ENCODE measurements around the gene IL6ST. TPM values are rescaled to one million over a fixed set of nuclear protein-coding genes. Genes with fewer than 3 reads are reported as not detected.

Gene IL6ST
- total and polyA plus RNA-seq, 4 donors, result 51.3 to 438 (median 109) TPM

GRCh38 chr5:55993731-55994494 lies 850 bp downstream of the IL6ST start:
- WGBS, result under 1% methylated on average over 14 of the region's 14 CpGs
- DNase-seq (ENCODE audit: low spot score), result no peak
- Histone ChIP-seq H3K4me3 (ENCODE audit: low read depth in 1 of 3, low read length in 3 of 3) (peak overlapping the region; percentile 75 to 91 (median 76)), H3K4me1 (ENCODE audit: control insufficient read depth in 4 of 4, insufficient read depth in 4 of 4, low read length in 3 of 4) (peaks cover 4 to 41% (median 11%) of the 10 kb centered on the region in 4 donors), H3K27ac (ENCODE audit: low read depth in 1 of 2, low read length in 2 of 2) (peak overlapping the region; percentile 98 to 99), H3K9ac (ENCODE audit: low read depth in 1 of 2, low read length in 2 of 2) (peak overlapping the region; percentile 72 to 99), H3K9me3 (ENCODE audit: control insufficient read depth in 4 of 4, low read length in 3 of 4) (no peaks in the 10 kb centered on the region), H3K27me3 (ENCODE audit: control insufficient read depth in 4 of 4, insufficient read depth in 4 of 4, low read length in 3 of 4) (no peaks in the 10 kb centered on the region), H3K36me3 (ENCODE audit: control insufficient read depth in 4 of 4, insufficient read depth in 3 of 4, low read depth in 1 of 4, low read length in 3 of 4) (peaks cover 0 to 2% (median 0%) of the 10 kb centered on the region in 4 donors)
- no peak for TF ChIP-seq ZBTB33 (IDR thresholded peaks at IDR 0.05)
- peak; percentile 11 for TF ChIP-seq FOXA2 (IDR thresholded peaks at IDR 0.05)
- no peak for TF ChIP-seq RXRA (IDR thresholded peaks at IDR 0.05)
- TF ChIP-seq TAF1 (conservative IDR thresholded peaks at IDR 0.05), result no peak
- no peak for TF ChIP-seq EGR1 (IDR thresholded peaks at IDR 0.05; ENCODE audit: low read depth in 2 of 2)
- TF ChIP-seq HNF4A (conservative IDR thresholded peaks at IDR 0.05), result peak in 1 of 2 donors; percentile 11
- no peak for TF ChIP-seq GABPA (IDR thresholded peaks at IDR 0.05 in 1 of 2, conservative IDR thresholded peaks at IDR 0.05 in 1 of 2)
- TF ChIP-seq MAX (IDR thresholded peaks at IDR 0.05), result no peak
- TF ChIP-seq YY1 (IDR thresholded peaks at IDR 0.05), result no peak
- TF ChIP-seq NR2F2 (IDR thresholded peaks at IDR 0.05), result no peak
- peak in 1 of 2 donors; percentile 40 for TF ChIP-seq JUND (IDR thresholded peaks at IDR 0.05)
- TF ChIP-seq SP1 (IDR thresholded peaks at IDR 0.05), result no peak
- TF ChIP-seq REST (IDR thresholded peaks at IDR 0.05), result no peak
- TF ChIP-seq ATF3 (IDR thresholded peaks at IDR 0.05), result no peak
- TF ChIP-seq HNF4G (IDR thresholded peaks at IDR 0.05), result no peak
- TF ChIP-seq, protein P1, sequence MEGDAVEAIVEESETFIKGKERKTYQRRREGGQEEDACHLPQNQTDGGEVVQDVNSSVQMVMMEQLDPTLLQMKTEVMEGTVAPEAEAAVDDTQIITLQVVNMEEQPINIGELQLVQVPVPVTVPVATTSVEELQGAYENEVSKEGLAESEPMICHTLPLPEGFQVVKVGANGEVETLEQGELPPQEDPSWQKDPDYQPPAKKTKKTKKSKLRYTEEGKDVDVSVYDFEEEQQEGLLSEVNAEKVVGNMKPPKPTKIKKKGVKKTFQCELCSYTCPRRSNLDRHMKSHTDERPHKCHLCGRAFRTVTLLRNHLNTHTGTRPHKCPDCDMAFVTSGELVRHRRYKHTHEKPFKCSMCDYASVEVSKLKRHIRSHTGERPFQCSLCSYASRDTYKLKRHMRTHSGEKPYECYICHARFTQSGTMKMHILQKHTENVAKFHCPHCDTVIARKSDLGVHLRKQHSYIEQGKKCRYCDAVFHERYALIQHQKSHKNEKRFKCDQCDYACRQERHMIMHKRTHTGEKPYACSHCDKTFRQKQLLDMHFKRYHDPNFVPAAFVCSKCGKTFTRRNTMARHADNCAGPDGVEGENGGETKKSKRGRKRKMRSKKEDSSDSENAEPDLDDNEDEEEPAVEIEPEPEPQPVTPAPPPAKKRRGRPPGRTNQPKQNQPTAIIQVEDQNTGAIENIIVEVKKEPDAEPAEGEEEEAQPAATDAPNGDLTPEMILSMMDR (IDR thresholded peaks at IDR 0.05; ENCODE audit: low read depth, low read length, missing input control), result no peak
- peak in 1 of 2 donors; percentile 14 for TF ChIP-seq RAD21 (IDR thresholded peaks at IDR 0.05)
- TF ChIP-seq FOXA1 (IDR thresholded peaks at IDR 0.05), result no peak

Data from liver (tissue), 9 donors.